Effector CD8-positive, alpha-beta T cell (primary cell): ENCODE data around the gene NOS1AP.
"Not testable (repeated sequence)": the region's sequence is repeated elsewhere in the genome, so short reads cannot be mapped to it uniquely, and the experiment has no call there.

Source experiments
- DNase-seq: peaks from one replicate; lab custom pipeline; 2025; lab: John Stamatoyannopoulos, UW

NOS1AP gene

DNA sequence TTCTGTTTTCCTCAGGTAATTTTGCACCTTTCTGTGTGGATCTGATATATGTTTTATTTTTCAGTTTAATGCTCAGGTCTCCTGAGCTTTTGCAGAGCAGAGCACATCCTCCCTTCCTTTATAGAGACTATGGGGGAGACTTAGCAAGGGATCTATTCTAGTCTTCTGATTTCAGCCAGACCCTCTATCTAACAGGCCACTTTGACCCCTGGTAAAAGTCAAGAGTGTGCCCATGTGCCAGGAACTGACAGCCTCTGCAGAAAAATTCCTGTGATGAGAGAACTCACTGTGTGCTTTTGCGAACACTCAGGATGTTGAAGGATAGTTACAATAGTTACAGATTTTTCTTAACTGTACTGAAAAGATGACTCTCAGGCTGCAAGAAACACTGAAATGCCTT, 123.3 kb downstream of the NOS1AP start:
- DNase-seq: no peak

DNA sequence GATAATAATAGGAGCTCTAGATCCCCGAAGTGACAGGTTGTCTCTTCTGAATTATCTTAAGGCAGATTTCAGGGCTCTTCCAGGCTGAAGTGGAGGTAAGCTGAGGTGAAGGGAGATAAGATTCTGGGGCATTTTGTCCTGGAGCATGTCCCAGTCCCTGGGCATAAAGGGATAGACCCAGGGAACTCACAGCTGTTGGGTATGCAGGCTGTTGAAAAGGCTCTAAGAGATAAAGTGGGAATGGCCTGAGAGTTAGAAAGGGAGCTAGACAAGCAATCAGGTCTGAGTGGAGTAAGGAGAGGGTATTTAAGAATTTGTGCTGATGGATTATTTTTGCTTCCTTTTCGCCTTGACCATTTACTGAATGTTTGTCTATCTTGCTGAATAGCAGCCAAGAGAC, 123.7 kb downstream of the NOS1AP start:
- DNase-seq: no peak

DNA sequence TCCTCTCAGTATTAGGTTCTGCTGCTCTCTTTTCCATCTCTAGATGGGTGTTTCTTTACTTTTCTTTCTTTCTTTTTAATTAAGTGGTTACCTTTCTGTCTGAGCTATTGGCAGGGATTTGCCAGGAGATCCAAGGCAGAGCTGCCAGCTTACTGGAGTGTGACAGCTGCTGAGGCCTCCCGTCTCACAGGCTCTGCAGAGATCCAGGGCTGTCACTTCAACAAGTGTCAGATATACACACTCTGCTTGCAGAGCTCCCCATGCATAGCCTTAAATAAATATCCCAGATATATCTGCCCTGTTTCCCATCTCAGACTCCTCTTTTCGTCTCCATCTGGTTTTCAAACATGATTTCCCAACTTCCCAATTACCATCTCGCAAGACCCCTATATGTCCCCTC, 124.3 kb downstream of the NOS1AP start:
- DNase-seq: no peak

DNA sequence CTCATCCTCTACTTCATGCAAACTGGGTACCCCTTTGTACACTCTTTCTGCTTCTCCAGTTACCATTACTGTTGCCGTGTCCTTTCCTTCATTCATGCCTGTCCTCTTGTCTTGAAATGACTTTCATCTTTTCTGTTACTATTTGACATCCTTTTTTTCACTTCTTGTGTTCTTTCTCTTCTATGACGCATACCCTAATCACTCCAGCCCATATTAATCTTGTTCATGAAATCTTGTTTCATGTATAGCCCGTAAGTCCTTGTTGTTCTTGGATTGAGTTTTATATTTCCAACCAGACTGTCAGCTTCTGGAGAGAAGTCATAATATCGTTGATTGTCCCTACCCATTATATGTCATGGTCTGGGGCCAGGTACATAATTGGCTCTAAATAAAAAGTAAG, 126.1 kb downstream of the NOS1AP start:
- DNase-seq: no peak

DNA sequence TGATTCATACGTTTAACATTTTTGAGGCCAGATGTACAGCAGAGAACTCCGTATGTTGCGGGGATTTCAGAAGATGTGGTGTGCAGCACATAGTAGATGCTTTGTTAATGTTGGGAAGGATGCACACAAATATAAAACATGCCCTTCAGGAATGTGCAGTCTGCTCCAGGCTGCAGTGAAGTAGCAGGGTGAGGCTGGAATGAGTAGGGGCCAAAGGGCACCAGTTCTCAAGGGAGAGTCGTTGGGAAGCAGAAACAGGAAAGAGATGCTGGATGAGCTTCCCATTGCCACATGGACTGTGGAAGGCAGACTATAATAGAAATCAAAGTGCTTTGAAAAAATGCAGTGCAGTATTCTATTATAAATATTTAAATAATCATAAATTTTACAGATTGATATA, 126.9 kb downstream of the NOS1AP start:
- no peak for DNase-seq

DNA sequence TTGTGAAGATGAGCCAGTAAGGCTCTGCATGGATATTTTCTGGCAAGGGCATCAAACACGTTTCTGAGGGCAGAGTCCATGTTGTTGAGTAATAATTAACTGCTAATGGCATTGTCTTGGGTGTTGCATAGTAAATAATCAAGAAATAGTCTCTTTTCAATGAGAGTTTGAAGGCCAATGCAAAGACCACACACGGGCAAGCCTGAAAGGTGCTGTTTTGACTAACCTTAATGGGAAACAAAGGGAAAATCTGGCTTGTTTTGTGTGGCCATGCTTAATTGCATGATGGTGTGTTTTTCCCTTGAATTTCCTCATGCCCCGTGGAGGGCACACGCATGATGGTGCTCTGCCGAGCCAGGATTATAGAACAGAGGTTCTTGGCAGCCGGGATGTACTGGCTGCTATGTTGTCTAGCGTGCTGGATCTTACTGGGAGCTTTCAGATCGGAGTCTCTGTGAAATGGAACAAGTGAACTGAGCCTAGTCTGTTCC, 127.6 kb downstream of the NOS1AP start:
- no peak for DNase-seq

DNA sequence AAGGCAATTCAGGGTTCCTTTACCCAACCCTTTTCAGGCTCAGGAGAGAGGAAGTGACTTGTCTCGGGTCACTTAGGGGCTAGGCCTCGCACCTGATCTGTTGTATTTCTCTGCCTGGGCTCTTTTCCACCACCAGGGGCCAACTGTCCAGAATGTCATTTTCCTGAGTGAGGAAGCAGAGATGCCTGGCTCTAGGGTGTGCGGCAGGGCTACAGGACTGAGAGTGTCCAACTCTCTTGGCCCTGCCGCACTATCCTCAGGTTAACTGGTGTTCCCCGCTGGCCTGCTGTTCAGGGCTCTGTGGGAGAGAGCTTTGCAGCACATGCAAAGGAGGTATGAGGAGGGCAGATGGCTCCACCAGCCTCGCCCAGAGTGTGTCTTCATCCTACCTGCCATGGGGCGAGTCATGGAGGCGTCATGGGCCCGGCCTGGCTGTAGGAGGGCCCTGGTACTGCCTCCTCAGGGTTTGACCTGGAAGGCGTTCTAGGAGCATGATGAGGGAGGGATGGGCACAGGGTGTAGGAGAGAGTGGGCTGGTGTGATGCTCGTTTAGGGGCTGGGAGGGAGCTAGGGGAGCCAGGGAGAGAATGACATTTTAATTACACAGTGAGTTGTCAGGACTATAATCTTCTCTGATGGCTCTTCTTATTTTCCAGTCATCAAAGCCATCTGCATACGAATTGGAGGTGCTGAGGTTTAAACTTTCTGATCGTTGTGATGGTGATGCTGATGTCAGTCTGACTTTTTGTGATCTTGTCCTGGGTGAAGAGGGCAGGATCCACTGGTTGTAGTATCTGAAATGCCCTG, 128.3 kb downstream of the NOS1AP start:
- no peak for DNase-seq

DNA sequence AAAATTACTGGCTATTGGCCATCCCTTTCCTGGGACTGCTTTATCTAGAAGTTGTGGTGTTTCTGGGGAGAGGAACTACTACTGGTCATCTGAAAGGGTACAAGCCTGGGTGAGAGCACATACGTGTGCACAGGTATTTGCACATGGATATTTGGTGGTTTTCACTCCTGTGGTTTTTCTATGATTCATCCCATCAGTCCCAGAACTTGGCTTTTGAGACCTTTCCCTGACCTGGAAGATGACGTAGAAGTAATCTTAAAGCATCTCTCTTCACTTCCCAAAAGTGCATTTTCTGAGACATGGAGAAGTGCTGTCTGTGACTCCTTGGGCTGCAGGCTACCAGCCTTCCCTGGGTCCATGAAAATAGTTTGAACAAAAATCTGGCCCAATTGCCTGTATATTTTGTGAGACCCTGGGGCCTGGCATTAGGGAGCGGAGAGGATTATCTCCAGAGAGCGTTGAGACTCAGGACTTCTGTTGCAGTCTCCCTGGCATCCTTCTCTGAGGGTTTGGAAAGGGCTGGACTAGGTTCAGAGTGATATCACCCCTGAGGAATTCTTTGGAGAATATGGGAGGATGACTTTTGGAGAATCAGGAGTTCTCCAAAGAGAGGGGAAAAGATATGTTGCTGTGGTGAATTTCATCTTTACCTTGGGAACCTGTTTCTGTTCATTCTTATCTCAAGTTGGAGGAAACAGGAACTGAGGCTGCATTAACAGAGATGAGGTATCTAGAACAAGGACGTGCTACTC, 130.8 kb downstream of the NOS1AP start:
- no peak for DNase-seq

DNA sequence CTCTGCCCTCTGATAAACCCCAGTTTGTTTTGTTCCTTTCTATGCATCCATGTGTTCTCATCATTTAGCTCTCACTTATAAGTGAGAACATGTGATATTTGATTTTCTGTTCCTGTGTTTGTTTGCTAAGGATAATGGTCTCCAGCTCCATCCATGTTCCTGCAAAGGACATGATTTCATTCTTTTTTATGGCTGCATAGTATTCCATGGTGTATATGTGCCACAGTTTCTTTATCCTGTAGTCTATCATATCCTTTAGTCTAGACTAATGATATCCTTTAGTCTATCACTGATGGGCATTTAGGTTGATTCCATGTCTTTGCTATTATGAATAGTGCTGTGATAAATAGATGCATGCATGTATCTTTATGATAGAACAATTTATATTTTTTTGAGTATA, 131.6 kb downstream of the NOS1AP start:
- not testable (repeated sequence) for DNase-seq

DNA sequence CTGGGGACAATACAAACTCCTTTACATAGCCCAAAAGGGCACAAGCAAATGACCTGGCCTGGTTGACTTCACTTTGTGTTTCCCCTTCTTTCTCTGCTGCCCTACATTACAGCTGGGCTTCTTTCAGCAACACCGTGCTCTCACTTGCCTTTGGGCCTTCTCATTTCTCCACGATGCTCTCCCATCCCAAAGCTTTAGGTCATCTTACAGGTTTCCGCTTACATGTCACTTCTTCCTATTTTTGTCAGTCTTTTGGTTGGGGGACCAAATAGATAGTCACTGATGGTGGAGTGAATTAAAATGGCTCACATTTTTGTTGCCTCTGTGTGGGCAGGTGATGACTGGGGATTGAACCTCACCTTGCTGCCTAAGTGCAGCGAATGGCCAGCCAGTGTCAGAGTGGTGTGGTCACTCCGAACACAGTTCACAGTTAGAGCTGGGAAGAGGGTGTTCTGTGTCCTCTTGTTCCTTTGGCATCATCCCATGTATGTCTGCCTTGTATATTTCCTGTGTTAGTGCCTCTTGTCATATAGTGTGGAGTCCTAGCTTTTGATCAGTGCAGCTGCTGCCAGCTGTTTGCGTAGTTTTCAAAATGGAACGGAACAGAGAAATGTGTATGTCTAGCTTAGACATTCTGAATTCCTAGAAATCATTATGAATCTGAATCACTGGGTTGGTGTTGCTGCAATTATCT, 134.8 kb downstream of the NOS1AP start:
- DNase-seq: no peak

DNA sequence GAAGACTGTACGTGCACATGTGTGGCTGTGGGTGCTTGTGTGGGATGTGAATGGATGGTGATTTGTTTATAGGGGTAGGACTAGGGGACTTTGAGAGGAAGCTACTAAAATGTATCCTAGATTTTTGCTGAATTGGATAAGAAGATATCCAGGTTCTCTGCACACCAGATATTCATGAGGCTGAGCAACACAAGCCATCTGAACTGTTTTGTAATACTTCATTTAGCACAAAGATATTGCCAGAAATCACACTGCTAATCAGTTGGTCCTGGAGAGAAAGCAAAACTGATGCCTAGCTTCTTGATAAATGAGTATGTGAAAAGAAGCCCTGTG, 135.3 kb downstream of the NOS1AP start:
- DNase-seq: no peak

DNA sequence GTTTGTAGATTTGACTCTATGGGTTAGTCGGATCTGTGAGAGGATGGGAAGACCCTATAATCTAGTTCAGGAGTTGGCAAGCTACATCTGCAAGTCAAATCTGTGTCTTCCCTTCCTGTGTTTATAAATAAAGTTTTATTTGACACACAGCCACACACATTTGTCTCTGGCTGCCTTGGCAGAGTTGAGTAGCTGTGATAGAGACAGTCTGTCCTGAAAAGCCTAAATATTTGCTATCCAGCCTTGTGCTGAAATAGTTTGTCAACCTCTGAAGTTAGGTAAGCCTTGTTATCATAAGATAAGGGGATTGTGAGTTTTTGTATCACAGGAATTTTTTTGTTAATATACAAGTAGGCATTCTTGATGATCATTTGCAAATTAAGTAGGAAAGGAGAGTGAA, 136.8 kb downstream of the NOS1AP start:
- no peak for DNase-seq

DNA sequence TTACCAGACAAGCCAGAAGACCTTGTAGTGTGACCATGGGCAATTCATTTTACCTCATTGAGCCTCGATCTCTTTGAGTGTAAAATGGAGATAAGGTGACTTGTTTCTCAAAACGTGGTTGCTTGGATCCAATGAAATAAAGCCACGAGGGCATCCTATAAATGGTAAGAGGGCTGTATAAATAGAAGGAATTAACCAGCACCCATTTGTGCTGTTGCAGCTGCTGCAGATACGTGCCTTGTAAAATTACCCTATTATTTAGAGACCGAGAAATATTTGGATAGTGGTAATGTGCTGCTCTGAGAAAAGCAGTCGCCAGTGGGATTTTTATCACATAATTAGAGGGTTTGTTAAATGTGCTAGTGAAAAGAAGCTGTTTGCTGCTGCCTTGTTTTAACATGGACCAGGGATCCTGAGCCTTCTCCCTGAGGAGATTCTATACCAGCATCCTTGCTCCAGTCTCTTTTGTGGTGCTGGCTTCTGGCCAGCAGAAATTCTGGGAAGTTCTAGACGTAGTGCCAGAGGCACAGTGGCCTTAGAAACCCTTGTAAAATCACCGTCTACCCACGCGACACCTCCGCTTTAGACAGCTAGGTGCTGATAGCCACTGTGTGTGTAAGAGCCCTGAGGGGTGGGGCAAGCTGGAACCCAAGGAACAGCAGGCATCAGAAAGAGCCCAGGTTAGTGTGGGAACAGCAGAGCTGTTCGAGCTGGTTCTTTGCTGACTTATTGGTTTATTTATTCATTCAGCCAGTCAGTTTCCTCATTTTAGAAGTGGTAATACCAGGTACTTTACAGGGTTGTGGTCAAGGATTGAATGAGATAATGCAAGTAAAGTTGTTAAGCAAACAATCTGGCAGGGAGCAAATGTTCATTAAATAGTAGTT, 137.5 kb downstream of the NOS1AP start:
- no peak for DNase-seq

DNA sequence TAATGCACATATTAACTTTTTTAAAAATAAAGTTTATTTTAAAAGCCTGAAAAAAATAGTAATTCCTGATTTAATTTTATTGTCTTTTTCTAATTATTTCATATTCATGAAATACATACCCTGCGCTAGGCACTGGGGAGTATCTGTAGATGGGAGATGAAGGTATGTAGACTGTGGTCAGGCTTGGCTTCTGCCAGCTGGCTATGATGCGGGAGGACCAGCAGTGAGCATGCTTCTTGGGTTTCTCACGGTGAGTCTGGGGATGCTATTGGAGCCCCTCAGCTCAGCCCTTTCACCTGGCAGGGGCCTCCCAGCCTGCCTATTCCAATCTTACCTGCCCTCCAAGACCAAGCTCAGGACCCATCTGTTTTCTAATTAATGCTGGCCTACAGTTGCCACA, 138.4 kb downstream of the NOS1AP start:
- no peak for DNase-seq

DNA sequence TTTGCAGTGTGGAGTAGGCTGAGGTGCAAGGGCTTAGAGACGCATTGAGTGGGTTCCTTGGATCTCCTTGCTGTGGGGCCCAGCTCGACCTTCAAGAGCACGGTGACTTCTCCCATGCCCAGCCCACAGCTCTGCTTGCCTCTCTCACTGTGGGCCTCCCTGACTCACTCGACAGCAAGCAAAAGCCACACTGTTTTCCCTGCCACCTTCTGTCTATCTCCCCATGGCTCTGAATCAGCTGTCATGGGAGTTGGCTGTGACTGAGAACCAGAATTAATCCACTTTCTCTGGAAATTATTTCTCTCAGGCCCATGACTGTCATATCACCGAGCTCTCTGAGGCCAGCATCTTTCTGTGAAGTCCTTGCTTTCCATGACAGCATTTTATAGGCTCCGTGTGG, 140.7 kb downstream of the NOS1AP start:
- no peak for DNase-seq

DNA sequence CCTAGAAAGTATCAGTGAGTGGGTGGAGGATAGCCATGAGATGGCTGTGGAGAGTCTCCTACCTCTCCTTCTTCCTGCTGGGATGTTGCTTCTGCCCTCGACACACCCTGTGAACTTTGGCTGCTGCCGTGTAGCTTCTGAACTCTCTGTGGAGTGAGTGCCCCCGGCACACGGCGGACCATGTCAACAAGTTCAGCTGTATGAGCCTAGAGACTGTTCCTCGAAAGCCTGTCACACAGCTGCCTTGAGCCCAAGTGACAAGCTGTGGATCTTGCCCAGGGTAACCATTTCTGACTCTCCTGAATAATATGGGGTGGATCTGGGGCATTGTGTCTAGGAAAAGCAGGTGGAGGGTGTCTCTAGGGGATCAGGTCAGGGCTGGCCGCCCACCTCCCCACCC, 143.2 kb downstream of the NOS1AP start:
- DNase-seq: no peak

DNA sequence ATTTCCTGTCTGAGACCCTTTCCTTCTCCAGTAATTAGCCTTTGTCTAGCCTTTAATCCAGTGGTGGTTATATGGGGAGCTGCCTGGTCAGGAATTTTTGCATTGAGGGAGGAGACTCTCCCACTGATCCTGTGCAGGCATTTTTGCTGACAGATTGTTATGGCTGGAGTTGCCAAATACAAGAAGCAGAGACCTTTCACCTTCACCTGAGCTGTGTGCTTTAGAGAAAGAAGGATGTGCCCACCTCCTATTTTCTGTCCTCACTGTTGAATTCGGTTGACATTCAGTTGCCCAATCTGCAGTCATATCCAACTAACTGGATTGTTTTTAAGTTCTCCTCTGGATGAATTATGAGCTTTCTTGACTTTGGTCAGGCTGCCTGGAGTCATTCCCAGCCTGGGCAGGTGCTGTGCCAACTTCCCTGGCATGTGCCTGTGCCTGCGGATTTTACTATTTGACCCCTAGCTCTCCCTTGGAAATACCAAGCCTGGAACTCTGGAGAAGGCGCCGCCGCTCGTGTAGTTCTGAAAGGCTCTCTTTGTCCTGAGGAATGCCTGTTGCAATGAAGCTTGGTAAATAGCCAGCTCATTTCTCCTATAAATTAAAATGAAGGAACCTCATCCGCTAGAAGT, 143.9 kb downstream of the NOS1AP start:
- DNase-seq: no peak

DNA sequence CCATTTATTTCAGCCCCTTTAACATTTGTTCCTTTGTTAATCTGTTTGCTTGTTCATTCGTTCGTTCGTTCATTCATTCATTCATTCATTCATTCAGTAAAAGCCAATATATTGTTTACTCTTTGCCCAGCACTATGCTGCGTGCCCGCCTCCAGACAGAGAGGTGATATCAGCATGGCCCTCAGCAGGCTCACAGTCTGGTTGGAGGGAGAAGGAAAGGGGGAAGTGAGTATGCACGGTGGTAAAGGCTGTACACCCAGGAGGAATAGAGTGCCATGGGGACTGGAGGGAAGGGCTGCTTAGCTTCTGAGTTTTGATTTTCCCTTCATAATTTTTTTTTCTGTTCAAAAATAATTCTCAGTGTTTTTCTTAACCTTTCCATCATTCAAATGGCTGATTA, 144.7 kb downstream of the NOS1AP start:
- DNase-seq: no peak

DNA sequence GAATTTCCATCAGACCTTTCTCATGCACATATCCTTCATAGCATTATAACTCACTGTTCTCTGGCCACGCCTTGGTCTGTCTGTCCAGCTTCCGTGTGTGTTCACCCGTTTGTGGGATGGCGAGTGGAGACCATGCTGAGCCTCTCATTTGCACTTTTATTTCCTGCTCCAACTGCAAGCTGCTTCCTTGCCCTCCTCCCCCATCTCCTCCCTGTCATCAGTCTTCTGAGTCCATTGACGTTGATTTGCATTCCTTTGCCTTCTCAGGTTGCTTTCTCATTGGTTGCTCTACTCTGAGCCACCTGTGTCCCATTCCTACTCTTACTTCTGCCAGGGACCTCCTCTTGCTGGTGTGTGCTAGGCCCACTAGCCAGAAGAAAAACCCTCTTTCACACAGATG, 146.4 kb downstream of the NOS1AP start:
- no peak for DNase-seq

DNA sequence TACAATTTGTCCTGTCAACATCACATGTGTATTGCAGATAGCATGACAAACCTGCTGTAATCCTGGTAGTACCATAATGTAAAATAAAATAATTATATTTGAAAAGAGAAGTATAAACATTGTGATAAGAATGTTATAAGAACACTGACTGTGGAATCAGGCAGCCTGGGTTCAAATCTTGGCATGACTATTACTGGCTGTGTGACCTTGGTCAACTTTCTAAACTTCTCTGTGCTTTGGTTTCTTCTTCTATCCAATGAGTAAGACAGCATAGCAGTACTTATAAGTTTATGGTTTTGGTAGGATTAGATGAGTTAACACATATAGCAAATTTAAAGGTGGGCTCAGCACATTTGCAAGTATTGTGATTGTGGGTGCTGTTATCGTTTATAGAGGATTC, 147.1 kb downstream of the NOS1AP start:
- no peak for DNase-seq

DNA sequence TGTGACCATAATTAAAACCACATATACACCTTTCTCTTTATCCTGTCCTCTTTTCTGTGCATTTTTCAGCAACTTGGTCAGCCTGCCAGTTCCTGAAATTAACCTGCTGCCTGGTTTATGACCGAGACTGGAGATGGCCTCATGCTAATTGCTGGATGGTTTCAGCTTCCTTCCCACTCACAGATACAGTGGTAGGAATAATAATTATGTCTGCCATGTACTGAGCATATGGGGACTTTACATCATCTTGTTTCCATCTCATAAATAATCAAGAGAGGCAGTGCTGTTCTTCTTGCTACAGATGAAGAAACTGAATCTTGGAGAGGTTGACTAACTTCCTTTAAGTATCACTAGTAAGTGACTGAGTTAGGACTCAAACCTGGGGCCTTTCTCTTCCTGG, 148.2 kb downstream of the NOS1AP start:
- DNase-seq: no peak
